A172 (cell line): ENCODE data around the gene FUT7. TPM values are rescaled to one million over a fixed set of nuclear protein-coding genes. Genes with fewer than 3 reads are reported as not detected.
A peak's percentile ranks its signal among the peaks of the same experiment; 100 is the strongest.
"Not testable (repeated sequence)": the region's sequence is repeated elsewhere in the genome, so short reads cannot be mapped to it uniquely, and the experiment has no call there.

Experiments used
- DNase-seq: peaks from one replicate; pipeline ENCODE4 v3.0.0-alpha.2; 2015; ENCODE audit warnings: low spot score
- total RNA-seq: library from RNA; depleted of rRNA; stranded (reverse); fragments of >200 nt; shearing (Covaris generic); gene quantifications from 2 replicates; pipeline ENCODE4 v1.2.3, GENCODE V29; 2014

The FUT7 gene
- total RNA-seq, 1 experiment from 2014 or later: not detected

GRCh38 chr9:137066096-137066861 lies 34.4 kb upstream of the FUT7 start:
- no peak for DNase-seq

DNA sequence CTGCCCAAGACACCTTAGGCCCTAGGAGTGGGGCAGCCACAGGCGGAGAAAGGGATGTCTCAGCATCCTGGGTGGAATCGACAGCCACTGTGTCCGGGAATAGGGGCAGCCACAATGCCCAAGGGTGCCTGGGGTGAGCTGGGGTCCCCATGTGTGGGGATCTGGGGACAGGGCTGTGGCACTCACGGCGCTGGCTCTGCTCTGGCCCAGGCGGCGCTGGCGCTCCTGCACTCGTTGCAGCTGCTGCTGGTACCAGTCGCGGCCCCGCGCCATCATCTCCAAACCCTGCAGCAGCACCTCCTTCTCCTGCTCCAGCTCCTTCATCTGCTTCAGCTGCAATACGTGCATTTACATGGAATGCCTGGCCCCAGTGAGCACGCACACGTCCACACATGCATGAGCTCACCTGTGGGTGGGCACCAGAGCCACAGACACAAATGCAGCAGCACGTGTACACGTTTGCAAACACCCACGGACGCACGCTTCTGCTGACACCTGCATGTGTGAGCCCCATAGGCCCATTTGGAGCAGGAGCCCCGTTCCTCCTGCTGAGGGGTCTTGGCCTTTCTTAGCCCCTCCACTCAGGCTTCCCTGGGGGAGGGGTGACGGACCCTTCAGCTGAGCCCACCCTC lies 33.6 kb upstream of the FUT7 start:
- DNase-seq: no peak

DNA sequence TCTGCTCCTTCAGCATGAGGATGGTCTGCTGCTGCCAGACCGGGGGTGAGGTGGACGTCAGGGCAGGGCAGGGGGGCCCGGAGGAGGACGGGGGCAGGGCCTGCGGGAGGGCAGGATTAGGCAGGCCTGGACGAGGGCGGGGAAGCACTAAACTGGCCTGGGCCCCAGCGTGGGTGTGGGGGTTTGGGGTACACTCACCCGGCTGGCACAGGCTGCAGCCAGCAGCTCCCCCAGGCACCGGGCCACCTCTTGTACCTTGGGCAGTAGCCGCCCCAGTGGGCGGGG lies 32.9 kb upstream of the FUT7 start:
- DNase-seq: no peak

DNA sequence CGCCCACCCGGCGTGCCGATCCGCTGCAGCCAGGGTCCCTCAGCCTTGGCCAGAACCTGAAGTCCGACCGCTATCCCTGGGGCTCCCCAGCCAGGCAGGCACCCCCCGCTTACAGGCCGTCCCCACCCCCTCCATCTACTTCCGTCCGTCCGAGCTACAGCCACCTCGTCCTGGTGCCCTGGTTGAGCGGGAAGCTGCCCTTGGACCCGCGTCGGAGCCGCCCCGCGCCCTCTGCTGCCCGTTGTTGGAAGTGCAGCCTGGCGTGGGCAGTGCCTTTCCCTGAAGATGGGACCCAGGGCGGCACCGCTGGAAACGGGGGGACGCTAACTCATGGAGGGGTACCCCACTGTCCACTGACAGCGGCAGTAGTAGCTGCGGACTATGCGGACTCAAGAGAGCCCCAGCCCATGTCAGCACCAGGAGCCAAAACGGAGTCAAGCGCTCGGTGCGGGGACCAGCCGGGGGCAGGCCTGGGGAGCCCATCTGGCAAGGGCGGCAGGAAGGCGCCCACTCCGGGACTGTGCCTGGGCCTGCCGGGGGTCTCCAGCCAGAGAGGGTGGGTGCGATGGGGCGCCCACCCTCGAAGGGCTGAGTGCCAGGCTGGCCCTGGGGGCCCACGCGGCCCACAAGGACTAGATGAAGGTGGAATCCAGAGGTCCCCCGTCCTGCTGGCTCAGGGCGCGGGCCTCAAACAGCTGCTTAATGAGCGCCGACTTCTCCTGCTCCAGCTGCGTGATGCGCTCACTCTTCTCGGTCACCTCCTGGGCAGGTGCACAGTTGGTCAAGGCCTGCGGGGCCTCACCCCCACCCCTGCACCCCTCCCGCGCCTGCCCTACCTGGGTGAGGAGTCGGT lies 32.4 kb upstream of the FUT7 start:
- DNase-seq: peak; percentile 71

GRCh38 chr9:137063311-137064026 lies 31.6 kb upstream of the FUT7 start:
- DNase-seq: no peak

DNA sequence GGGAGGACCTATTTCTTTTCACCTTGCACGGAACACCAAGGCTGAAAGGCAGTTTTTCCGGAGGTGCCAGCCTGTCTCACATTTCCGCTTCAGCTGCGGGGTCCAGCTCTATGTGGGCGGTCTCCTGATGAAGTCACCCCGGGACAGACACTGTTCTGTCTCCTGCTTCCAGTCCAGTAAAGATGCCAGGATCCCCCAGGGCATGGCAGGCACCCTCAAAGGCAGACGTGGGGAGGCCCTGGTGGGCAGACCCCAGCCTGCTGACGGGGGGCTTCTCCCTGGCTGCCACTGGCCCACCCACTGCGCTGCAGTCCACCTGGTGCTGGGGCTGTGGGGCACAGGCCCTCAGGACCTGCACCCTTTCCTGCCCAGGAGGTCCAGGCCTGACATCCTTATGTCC lies 30.9 kb upstream of the FUT7 start:
- not testable (repeated sequence) for DNase-seq

GRCh38 chr9:137062384-137062783 lies 30.5 kb upstream of the FUT7 start:
- no peak for DNase-seq

GRCh38 chr9:137058521-137059234 lies 26.8 kb upstream of the FUT7 start:
- no peak for DNase-seq

GRCh38 chr9:137057545-137057944 lies 25.7 kb upstream of the FUT7 start:
- DNase-seq: no peak

DNA sequence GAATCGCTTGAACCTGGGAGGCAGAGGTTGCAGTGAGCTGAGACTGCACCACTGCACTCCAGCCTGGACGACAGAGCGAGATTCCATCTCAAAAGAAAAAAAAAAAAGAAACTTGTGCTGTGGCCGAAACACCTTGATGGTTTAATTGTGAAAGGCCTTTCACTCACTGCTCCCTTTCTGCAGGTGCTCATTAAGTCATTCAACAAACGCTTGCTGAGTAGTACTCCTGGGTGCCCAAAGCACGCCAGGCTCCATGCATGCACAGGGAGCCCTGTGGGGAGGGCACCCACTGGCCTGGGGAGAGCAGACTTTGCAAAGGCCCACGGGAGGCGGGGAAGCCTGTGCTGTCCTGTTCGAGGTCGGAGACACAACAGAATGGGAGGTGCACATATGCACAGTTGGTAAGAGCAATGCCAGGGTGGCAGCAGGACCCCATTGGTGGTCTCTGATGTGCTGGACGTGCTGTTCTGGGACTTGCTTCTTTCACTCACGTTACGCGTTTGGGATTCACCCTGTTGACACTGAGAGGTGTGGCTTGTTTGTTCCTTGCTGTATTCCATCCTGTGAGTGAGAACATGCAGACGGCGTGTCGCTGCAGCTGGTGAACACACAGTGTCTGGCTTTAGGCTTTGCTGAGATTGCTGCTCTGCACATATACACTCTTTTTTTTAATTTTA lies 25.0 kb upstream of the FUT7 start:
- DNase-seq: no peak

- DNase-seq: peak; percentile 80
Measured at GRCh38 chr9:137055385-137056364, 23.8 kb upstream of the FUT7 start.

- DNase-seq: no peak
Measured at GRCh38 chr9:137054932-137055384, 23.1 kb upstream of the FUT7 start.

DNA sequence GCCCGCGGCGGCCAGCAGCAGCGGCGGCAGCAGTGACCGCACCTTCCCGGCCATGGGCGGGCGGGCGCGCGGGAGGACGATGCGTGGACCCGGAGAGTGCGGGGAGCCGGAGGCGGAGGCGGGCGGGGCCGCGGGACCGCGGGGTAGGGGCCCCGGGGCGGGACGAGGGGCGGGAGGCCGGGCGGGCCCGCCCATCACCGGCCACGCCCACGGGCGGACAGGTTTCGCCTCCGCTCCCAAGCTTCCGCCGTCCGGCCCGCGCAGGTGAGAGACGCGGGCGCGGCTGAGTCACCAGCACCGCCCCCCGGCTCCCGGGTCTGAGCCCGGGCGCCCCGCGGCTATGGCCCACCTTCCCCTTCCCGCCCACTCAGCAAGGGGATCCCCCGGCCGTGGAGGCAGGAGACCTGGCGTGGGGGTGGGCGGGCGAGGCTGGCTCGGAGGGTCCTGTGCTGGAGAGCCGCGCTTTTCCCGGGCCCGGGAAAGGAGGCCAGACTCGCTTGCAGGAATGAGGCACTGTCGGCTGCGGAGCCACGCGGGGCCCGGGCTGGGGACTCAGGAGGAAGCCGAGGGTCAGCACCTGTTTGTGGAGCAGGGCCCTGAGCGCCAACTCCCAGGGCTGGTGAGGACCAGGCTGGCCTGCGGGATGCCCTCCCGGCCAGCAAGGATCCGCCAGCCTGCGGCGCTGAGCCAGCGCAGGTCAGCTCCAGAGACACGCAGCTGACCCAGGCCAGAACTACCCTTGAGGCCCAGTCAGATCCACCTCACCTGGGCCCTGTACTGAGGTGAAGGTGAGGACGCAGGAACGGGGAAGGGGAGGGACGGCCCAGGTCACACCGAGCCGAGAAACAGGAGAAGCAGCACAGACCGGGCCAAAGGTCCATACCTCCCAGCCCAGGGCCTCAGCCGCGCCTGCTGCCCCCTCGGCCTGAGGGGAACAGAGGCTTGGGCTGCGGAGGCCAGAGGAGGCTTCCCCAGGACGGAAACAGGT lies 22.4 kb upstream of the FUT7 start, which contains the start of gene ENTPD2:
TSS of gene ENTPD2 (minus strand) at position 118 of the 988 bp plus-strand sequence. CDS start at position 54, 64 bp downstream.
- no peak for DNase-seq

DNA sequence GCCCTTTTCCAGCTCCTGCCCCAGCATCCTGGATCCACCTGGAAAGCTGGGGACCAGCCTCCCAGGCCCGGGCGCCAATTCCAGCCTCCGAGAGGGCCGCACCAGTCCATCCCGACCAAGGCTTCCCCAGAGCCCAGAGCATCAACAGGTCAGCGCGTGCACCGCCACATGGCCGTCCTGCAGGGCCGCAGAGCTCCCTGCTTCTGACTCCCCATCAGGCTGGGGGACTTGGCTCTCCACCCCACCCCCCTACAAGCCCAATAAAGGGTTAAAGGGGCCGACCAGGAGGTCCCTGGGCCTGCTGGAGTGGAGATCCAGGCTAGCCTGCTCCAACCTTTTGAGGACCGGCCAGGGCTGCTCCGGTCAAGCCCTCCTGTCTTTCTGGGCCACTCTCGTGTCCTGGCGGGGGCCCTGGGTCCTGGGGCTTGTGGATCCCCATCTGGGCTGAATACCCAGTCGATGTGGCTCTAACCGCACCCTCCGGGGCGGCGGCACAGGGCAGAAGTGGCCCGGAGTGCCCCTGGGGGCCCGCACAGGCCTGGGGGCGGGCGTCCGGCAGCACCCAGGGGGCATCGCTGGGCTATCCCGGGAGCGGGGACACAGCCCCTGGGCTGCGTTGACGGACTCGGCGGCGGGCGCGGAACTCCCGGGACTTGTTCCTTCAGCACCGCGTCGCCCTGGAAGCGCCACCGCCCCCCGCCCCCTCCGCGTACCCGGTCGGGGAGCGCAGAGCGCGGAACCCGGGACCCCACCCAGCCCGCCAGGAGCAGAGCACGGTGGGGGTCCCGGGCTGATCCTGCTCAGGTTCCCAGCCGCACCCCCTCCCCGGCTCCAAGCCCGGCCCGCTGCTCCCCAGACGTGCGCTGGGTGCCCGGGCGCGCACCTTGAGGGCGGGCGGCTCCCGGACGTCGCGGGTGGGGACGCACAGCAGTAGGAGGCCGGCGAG lies 21.4 kb upstream of the FUT7 start:
- no peak for DNase-seq

DNA sequence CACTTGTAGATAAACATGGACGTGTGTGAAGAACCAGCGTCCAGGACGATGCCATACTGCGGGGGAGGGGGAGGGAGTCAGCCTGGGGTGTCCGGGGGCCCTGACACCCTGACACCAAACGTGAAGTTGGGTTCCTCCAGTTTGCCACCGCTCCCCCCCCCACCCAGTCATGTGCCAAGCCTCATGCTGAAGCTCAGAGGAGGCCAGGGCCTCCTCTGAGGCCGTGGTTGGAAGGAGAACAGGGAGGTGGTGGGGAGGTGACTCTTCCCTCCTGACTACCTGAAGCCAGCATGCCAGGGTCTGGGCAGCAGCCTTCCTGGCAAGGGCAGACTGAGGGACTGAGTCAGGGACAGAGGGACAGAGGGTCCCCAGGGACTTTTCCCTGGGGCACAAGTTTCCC lies 20.4 kb upstream of the FUT7 start:
- no peak for DNase-seq

GRCh38 chr9:137051145-137051724 lies 19.3 kb upstream of the FUT7 start:
- DNase-seq: peak; percentile 68

DNA sequence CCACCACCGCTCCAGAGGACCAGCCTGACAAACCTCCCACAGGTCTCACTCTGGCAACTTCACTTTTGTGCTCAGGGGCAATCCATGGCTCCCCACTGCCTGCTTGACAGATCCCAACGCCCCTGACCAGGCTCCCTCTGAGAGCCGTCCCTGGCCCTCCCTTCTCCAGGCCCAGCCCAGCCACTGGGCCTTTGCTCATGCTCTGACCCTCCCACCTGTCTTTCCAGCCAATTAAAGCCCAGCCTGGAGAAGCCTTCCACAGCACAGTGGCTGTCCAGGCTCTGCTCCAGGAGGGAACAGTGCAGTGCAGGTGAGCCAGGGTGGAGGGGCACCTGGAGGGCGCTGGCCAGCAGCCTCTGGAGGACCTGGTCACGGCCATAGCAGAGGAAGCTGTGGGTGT lies 18.7 kb upstream of the FUT7 start:
- no peak for DNase-seq
